AML-193 (cell line): ENCODE measurements around the gene ZFYVE28.

Source experiments
- DNase-seq, 2 experiments: peaks; one replicate each; lab custom pipeline; 2025; lab: John Stamatoyannopoulos, UW

ZFYVE28 gene

DNA sequence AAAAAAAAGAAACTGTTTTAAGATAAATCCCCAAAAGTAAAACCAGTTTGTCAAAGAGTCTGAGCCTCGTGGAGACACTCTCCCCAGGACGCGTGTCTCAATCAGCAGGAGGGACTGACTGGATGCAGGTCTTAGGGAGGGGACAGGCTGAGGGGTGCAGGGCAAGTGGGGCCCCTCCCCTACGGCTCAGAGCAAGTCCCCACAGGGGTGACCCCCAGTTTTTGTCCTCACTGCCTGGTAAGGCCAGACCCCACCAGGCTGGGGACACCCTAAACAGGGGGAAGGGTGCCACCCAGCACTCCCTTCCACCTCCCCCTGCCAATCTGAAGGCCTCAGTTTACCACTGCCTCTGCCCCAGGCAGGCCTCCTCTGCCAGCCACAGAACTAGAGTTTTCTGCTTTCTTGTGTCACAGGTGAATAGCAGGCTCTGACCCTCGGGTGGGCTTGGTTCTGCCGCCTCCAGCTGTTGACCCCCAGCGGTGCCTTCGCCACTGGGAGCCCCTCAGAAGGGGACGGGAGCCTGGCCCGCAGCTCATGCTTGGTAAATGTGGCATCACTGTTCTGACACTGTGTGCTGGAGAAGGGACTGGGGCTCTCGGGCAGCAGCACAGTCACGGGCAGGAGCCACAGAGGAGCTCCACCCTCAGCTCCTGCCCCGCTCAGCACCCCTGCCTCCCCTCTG is 86.8 kb downstream of the ZFYVE28 start:
- DNase-seq: no peak

DNA sequence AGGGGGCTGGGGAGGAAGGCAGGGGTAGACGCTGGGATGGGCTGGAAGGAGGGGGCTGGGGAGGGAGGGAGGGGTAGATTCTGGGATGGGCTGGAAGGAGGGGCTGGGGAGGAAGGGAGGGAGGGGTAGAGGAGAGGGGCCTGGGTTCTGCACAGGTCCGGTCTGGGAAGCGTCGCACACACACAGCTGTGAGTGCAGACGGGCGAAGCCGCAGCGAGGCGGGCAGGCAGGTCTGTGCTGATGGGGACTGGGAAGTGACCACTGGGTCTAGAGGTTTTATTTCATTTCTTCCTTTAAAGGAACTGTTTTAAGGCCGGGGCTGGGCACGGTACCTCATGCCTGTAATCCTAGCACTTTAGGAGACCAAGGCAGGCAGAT is 87.4 kb downstream of the ZFYVE28 start:
- DNase-seq: no peak

- peak; percentile 27 to 28 for DNase-seq
Measured at GRCh38 chr4:2330091-2331042, 88.1 kb downstream of the ZFYVE28 start.

- DNase-seq: no peak
Measured at GRCh38 chr4:2327579-2327978, 90.9 kb downstream of the ZFYVE28 start.

DNA sequence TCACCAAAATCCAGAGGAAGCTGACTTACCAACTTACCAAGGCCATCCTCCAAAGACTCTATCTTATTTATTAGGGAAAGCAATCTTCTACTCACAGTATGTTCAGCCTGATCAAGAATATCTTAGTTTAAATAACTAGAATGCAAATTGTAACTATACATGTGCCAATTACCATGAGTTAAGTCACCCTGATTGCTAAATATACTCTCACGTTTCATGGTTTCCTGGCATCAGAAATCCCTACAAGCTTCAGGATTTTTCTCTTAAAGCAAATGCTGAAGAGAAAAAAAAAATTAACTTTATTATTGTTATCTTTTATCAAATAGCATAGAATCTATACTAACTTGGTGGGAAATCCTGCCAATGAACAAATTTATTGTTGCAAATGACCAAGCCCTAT is 93.6 kb downstream of the ZFYVE28 start:
- DNase-seq: no peak

- DNase-seq: no peak
Measured at GRCh38 chr4:2322841-2323240, 95.6 kb downstream of the ZFYVE28 start.

GRCh38 chr4:2322227-2322626 is 96.2 kb downstream of the ZFYVE28 start:
- no peak for DNase-seq

GRCh38 chr4:2321279-2322196 is 96.9 kb downstream of the ZFYVE28 start:
- DNase-seq: no peak

DNA sequence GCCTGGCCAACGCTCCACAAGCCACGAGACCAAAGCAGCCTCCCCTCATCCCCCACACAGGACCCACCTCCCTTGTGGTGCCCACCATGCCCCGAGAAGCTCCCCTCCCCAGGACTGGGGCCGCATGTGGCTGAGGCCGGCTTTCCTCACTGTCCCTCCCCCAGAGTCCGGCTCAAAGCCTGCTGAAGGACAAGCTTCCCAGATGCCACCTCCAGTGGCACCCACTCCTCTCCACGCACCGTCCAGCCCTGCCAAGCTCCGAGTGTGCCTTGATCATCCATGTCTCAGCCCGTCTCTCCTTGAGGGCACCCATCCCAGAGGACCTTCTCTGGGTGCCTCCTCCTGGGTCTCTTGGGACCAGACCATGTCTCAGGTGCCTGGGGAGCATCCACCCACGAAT is 97.7 kb downstream of the ZFYVE28 start:
- no peak for DNase-seq

DNA sequence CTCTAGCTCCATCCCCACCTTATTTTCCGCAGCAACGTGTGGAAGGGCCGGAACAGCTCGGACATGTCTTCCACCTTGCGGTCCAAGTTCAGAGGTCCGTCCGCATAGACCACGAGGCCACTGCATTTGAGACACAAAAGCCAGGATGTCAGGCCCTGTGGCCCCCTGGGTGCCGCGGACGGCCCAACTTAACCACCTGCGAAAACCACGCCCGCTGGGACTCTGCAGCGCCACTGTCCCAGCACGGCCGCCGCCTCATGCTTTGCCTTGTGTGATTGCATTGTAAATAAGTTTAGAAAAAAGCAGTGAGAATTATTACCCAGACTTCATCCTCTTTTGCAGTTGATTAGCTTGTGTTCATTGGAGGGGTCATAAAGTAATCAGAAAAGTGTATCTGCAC is 98.3 kb downstream of the ZFYVE28 start:
- no peak for DNase-seq

- DNase-seq: no peak
Measured at GRCh38 chr4:2318885-2319284, 99.6 kb downstream of the ZFYVE28 start.

DNA sequence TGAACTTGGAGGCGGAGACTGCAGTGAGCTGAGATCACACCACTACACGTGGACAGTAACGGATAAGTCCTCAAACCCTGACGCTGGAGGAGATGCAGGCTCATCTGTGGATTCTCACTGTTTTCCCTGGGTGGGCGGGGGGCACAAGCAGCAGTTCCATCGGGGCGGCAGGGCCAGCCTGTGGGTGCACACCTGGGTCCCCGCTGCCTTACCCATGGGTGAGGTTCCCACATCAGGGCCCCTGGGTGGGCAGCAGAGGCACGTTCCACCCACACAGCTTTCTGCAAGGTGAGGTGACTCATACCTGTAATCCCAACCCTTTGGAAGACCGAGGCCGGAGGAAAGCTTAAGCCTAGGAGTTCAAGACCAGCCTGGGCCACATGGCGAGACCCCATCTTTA is 100.0 kb downstream of the ZFYVE28 start:
- DNase-seq: no peak

DNA sequence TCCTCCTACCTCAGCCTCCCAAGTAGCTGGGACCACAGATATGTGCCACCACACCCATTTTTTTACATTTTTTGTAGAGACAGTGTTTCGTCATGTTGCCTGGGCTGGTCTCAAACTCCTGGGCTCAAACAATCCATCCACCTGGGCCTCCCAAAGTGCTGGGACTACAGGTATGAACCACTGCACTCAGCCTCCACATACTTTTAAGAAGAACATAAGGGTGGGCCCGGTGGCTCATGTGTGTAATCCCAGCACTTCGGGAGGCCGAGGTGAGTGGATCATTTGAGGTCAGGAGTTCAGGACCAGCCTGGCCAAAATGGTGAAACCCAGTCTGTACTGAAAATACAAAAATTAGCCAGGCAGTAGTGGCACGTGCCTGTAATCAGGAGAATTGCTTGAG is 105.1 kb downstream of the ZFYVE28 start:
- DNase-seq: no peak

GRCh38 chr4:2306773-2307410 is 111.6 kb downstream of the ZFYVE28 start:
- no peak for DNase-seq

DNA sequence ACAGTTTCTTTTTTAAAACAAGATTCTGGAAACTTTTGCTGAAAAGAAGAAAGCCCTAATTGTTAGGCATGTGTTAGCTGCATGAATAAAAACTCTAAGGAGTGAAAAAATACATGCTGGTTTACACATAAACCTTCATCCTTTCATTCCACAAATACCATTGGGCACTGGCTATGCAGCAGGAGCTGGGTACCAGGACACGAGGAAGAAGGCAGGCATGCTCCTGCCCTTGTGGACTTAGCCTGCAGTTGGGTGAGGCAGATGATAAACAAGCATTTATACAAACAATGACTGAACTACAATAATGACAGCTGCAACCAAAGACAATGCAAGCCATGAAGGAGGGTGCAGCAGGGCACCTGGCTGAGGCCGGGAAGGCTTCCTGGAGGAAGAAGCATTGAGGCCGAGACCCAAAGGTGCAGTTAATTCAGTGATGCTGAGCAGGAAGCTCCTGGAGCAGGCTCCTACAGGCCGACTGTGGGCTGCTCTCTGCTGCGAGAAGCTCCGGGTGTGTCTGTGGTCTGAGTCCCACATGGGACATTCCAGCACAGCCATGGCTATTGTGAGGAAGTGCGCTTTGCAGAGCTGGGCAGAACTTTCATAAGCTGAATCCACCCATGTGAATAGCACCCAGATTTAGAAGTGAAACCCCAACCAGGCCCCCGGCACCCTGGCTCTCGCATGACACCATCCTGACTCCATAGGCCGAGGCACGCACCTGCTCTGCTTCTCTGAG is 112.5 kb downstream of the ZFYVE28 start:
- no peak for DNase-seq

DNA sequence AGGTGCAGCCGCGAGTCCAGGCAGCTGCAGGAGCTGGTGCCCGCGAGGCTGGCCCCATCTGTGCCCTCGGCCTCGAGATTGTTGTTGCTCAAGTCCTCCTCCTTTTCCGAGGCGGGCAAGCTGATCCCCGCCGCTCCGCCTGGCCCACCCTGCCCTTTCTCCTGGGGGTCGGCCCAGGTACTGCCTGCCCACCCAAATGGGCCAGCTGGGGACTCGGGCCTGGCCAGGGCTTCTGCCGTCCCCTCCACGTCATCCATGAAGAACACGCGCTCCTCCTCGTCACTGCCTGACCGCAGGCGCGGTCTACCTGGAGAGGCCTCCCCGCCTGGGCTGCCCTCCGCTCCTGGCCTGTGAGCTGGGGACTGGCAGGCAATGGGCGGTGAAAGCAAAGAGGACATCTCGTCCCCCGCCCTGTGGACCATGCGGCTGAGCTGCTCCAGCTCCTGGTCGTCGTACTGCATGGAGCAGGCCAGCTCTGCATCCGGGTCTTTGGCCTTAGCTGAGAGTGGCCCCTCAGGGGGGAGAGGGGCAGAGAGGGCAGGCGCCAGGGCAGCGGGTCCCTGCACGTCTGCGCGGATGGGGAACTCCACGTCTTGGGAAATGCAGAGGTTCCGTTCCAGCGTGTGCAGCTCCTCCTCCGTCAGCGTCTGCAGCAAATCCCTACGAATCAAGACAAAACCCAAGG is 113.4 kb downstream of the ZFYVE28 start:
- DNase-seq: no peak

DNA sequence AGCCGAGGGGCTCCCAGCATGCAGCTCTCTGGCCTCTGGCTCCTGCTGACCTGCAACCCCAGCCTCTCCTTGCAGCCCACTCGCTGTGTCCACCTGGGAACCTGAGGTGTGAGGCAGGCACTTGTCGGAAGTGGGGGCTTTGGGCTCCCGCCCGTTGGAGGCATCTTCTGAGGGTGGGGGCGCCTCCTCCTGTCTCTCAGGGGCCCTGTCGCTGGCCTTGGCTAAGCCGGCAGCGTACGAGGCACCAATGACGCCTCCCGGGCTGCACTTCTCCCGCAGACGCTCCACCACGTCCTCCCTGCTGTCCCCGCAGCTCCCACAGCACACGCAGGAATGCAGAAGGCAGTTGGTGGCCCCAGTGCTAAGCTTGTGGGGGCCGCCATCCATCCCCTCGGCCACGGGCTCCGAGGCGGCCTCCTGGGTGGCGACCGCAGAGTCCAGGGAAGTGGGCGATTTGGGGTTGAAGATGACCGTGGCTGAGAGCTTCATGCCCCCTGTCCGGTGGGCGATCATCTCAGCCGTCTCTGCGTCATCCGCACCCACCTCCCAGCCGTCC is 114.0 kb downstream of the ZFYVE28 start:
- DNase-seq: no peak

GRCh38 chr4:2303686-2304320 is 114.6 kb downstream of the ZFYVE28 start:
- no peak for DNase-seq

- DNase-seq: no peak
Measured at GRCh38 chr4:2303121-2303685, 115.2 kb downstream of the ZFYVE28 start.
